NOMO-1 treated with DMSO at 0.1 percent for 48 hours (cell line): ENCODE results near the gene IGSF21.

Experiments used
- DNase-seq: peaks from one replicate; lab custom pipeline; 2025; ENCODE audit not compliant: unreplicated experiment; lab: John Stamatoyannopoulos, UW

The IGSF21 gene

GRCh38 chr1:18175530-18176377, 68.2 kb downstream of the IGSF21 start:
- no peak for DNase-seq

GRCh38 chr1:18176619-18177018, 69.0 kb downstream of the IGSF21 start:
- no peak for DNase-seq

GRCh38 chr1:18178111-18178510, 70.5 kb downstream of the IGSF21 start:
- DNase-seq = peak; percentile 83

GRCh38 chr1:18179009-18179408, 71.4 kb downstream of the IGSF21 start:
- DNase-seq = no peak

GRCh38 chr1:18182398-18183160, 75.0 kb downstream of the IGSF21 start:
- no peak for DNase-seq

GRCh38 chr1:18183533-18183932, 75.9 kb downstream of the IGSF21 start:
- DNase-seq = no peak

GRCh38 chr1:18187054-18187453, 79.5 kb downstream of the IGSF21 start:
- no peak for DNase-seq

GRCh38 chr1:18188820-18189517, 81.4 kb downstream of the IGSF21 start:
- DNase-seq = no peak

- no peak for DNase-seq
Observed at GRCh38 chr1:18190598-18190997, 83.0 kb downstream of the IGSF21 start.

GRCh38 chr1:18191037-18191436, 83.4 kb downstream of the IGSF21 start:
- DNase-seq = no peak

- no peak for DNase-seq
Observed at GRCh38 chr1:18191481-18192155, 84.0 kb downstream of the IGSF21 start.

GRCh38 chr1:18192182-18192581, 84.6 kb downstream of the IGSF21 start:
- DNase-seq = no peak

GRCh38 chr1:18192974-18193373, 85.4 kb downstream of the IGSF21 start:
- no peak for DNase-seq

- DNase-seq = no peak
Observed at GRCh38 chr1:18197299-18197698, 89.7 kb downstream of the IGSF21 start.

- DNase-seq = no peak
Observed at GRCh38 chr1:18198260-18198659, 90.7 kb downstream of the IGSF21 start.

- DNase-seq = no peak
Observed at GRCh38 chr1:18199462-18199861, 91.9 kb downstream of the IGSF21 start.

- no peak for DNase-seq
Observed at GRCh38 chr1:18200136-18200717, 92.6 kb downstream of the IGSF21 start.

GRCh38 chr1:18200918-18201317, 93.3 kb downstream of the IGSF21 start:
- no peak for DNase-seq

- no peak for DNase-seq
Observed at GRCh38 chr1:18201997-18202719, 94.6 kb downstream of the IGSF21 start.

- no peak for DNase-seq
Observed at GRCh38 chr1:18203645-18204044, 96.0 kb downstream of the IGSF21 start.
